Heart left ventricle (tissue), 13 donors: Measurements from ENCODE around the gene NMRAL1.

Experiments used
- CTCF ChIP-seq, 12 donors: fragments of 200-600 bp; sonication (generic) in 4 of 12; IDR thresholded peaks; one replicate each; pipeline versions ENCODE4 v1.5.0 to v1.8.0; 2018 to 2022; ENCODE audit warnings: antibody characterized with exemption in 12 of 12, mild to moderate bottlenecking in 5 of 12
- POLR2A ChIP-seq, 2 donors: fragments of 450-650 bp; IDR thresholded peaks; one replicate each; pipeline ENCODE4 v1.6.1; 2017; ENCODE audit warnings: antibody characterized with exemption in 2 of 2, mild to moderate bottlenecking in 2 of 2, moderate library complexity in 2 of 2
- donor health status: ischemic (EF 13 %, LVEDD 7.1; RV severe dilation, severe dysfunction).
- donor health status: DM: no; HTN: yes; CAD: no.
- donor health status: DM: no; HTN: no; CAD: no.
- donor health status: ischemic (EF 25% LVEDD 6.9; RV normal size, moderate dysfunction).
- donor health status: ischemic (EF 25% LVEDD 5.7; RV mildly dilated, moderate dysfunction).
- donor health status: ischemic (EF 35%, LVEDD 5.7; RV mildly dilated, moderate dysfunction).
- donor health status: nonischemic (EF 11% LVEDD 7.7; RV severe dilation, severe dysfunction).
- donor health status: DM: yes; HTN: yes; CAD: no.
- donor health status: PGD.
- donor health status: ischemic (EF 29% LVEDD 5.4; RV normal size, mild dysfunction).
- donor health status: nonischemic (EF 23%, LVEDD 6.1; RV moderate dilation, normal function).

GRCh38 chr16:4455951-4456350 is 18.5 kb downstream of the NMRAL1 start:
- TF ChIP-seq CTCF (IDR thresholded peaks at IDR 0.05) (no peak), POLR2A (IDR thresholded peaks at IDR 0.05) (no peak)
